Mesendoderm (in vitro differentiated cells): ENCODE results near the gene FAM229A.

Source experiments
- DNase-seq: peaks from one replicate; pipeline ENCODE4 v3.0.0; 2013
- H2AK5ac ChIP-seq: 2 replicates; pipeline ENCODE4 v1.6.1; 2013; ENCODE audit warnings: low read length, inconsistent platforms
- H2BK120ac ChIP-seq: 2 replicates; pipeline ENCODE4 v1.6.1; 2013; ENCODE audit warnings: low read depth, mild to moderate bottlenecking, low read length, moderate library complexity, mixed read lengths
- H2BK15ac ChIP-seq: replicated peaks from 2 replicates; pipeline ENCODE4 v1.6.1; 2013; ENCODE audit warnings: low read depth, mild to moderate bottlenecking, moderate library complexity
- H2BK5ac ChIP-seq: 2 replicates; pipeline ENCODE4 v1.6.1; 2013; ENCODE audit warnings: low read length, inconsistent platforms
- H3K18ac ChIP-seq: 2 replicates; pipeline ENCODE4 v1.6.1; 2013; ENCODE audit warnings: mild to moderate bottlenecking, low read length, mixed read lengths
- H3K23ac ChIP-seq: one replicate; pipeline ENCODE4 v1.6.1; 2013; ENCODE audit warnings: low read length
- H3K27ac ChIP-seq: 2 replicates; pipeline ENCODE4 v1.5.1; 2013; ENCODE audit warnings: low read depth, mild to moderate bottlenecking, inconsistent platforms, low read length, moderate library complexity
- H3K27me3 ChIP-seq: 2 replicates; pipeline ENCODE4 v1.6.1; 2013; ENCODE audit warnings: low read length, control low read depth, mild to moderate bottlenecking, inconsistent platforms; ENCODE audit not compliant: insufficient read depth, poor library complexity
- H3K36me3 ChIP-seq: 2 replicates; pipeline ENCODE4 v1.6.1; 2013; ENCODE audit warnings: low read length, inconsistent platforms; ENCODE audit not compliant: control insufficient read depth, insufficient read depth
- H3K4ac ChIP-seq: one replicate; pipeline ENCODE4 v1.6.1; 2013; ENCODE audit warnings: low read depth, mild to moderate bottlenecking, low read length, moderate library complexity
- H3K4me1 ChIP-seq: 2 replicates; pipeline ENCODE4 v1.6.1; 2013; ENCODE audit warnings: low read depth, low read length, inconsistent platforms; ENCODE audit not compliant: control insufficient read depth
- H3K4me2 ChIP-seq: 2 replicates; pipeline ENCODE4 v1.6.1; 2013; ENCODE audit warnings: low read length
- H3K4me3 ChIP-seq: 2 replicates; pipeline ENCODE4 v1.5.1; 2013; ENCODE audit warnings: mild to moderate bottlenecking, low read length
- H3K56ac ChIP-seq: one replicate; pipeline ENCODE4 v1.6.1; 2013; ENCODE audit warnings: low read length
- H3K79me1 ChIP-seq: 2 replicates; pipeline ENCODE4 v1.6.1; 2013; ENCODE audit warnings: low read length, inconsistent platforms
- H3K79me2 ChIP-seq: 2 replicates; pipeline ENCODE4 v1.6.1; 2013; ENCODE audit warnings: mild to moderate bottlenecking, low read length; ENCODE audit not compliant: control insufficient read depth, insufficient read depth
- H3K9ac ChIP-seq: 2 replicates; pipeline ENCODE4 v1.6.1; 2013; ENCODE audit warnings: low read length, inconsistent platforms
- H4K5ac ChIP-seq: one replicate; pipeline ENCODE4 v1.6.1; 2013; ENCODE audit warnings: low read length
- H4K8ac ChIP-seq: one replicate; pipeline ENCODE4 v1.6.1; 2013; ENCODE audit warnings: low read depth, mild to moderate bottlenecking, control low read depth, low read length, moderate library complexity
- WGBS: extraction: QIAGEN DNeasy Blood & Tissue Kit; methylation state at CpG from one replicate; pipeline ENCODE4 v1.1.7; 2013; ENCODE audit warnings: low lambda C conversion rate, missing lambda C conversion rate; ENCODE audit not compliant: insufficient coverage; ENCODE audit errors: extremely low coverage; 5-methylcytosine and 5-hydroxymethylcytosine counted together

Gene FAM229A

DNA sequence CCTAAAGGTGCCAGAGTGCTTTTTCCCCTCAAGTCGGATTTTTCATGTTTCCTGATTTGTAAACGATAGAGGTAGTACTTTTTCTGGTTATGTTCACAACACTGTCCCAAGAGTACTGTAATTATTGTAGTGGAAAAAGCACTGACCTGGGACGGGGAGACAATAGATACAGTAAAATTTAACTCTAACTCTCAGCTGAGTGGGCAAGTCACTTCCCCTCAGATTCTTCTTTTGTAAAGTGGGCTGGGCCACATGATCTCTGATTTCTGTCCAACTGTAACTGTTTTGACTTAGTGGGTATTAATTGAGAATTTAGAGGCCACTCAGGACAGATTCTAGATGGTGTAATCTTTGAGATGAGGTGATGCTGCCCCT is 45.4 kb downstream of the FAM229A start:
- H3K36me3 ChIP-seq: peaks cover 2% of the 10 kb centered on the region
- H3K79me1 ChIP-seq: no peaks in the 10 kb centered on the region
- H3K4me2 ChIP-seq: no peak overlapping the region
- no peak overlapping the region for H3K27ac ChIP-seq
- no peak overlapping the region for H3K4ac ChIP-seq
- no peak overlapping the region for H2BK120ac ChIP-seq
- no peaks in the 10 kb centered on the region for H3K27me3 ChIP-seq
- H3K9ac ChIP-seq: no peak overlapping the region
- H3K56ac ChIP-seq: no peak overlapping the region
- no peaks in the 10 kb centered on the region for H3K4me1 ChIP-seq
- no CpG with 5 or more reads among the region's 3 CpGs for WGBS
- no peak overlapping the region for H3K23ac ChIP-seq
- no peak overlapping the region for H3K4me3 ChIP-seq
- no peak overlapping the region for H4K5ac ChIP-seq
- H3K18ac ChIP-seq: no peak overlapping the region
- DNase-seq: no peak
- H2AK5ac ChIP-seq: no peak overlapping the region
- no peak overlapping the region for H4K8ac ChIP-seq
- H3K79me2 ChIP-seq: no peaks in the 10 kb centered on the region
- H2BK5ac ChIP-seq: no peak overlapping the region
- H2BK15ac ChIP-seq: no peak overlapping the region

DNA sequence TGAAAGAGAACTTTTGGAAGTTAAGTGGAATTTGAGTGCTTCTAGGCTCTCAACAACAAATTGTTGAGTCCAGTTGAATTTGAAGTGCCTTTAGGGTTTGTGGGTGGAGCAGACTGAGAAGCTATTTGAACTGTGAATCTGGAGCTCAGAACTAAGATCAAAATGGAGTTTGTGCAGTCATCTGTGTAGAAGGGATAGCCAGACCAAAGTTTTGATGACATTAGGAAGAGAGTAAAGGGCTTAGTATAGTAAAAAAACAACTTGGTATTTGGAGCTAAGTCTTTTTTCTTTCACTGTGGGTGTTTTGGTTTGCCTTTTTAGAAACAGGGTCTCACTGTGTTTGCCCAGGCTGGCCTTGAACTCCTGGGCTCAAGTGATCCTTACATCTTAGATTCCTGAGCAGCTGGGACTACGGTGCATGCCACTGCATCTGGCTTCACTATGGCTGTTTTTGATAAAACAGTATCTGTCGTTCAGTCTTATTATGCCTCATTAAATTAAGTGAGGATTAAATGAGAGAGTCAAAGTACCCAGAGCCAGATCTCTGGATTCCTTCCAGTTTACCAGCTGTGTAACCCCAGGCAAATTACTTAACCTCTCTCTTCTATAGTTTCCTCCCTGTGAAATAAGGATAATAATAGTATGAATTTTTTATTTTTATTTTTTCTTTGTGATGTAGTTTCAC is 50.4 kb downstream of the FAM229A start:
- Histone ChIP-seq H2BK5ac (no peak overlapping the region), H2BK120ac (no peak overlapping the region), H3K27ac (no peak overlapping the region), H3K23ac (no peak overlapping the region), H3K56ac (no peak overlapping the region), H4K5ac (no peak overlapping the region), H3K18ac (no peak overlapping the region), H3K79me1 (peaks cover 1% of the 10 kb centered on the region), H3K4me1 (no peaks in the 10 kb centered on the region), H3K79me2 (no peaks in the 10 kb centered on the region), H2BK15ac (no peak overlapping the region), H3K36me3 (no peaks in the 10 kb centered on the region), H3K27me3 (no peaks in the 10 kb centered on the region), H3K4ac (no peak overlapping the region), H3K4me2 (no peak overlapping the region), H3K4me3 (no peak overlapping the region), H3K9ac (no peak overlapping the region), H2AK5ac (no peak overlapping the region), H4K8ac (no peak overlapping the region)
- no CpG with 5 or more reads among the region's 2 CpGs for WGBS
- DNase-seq: no peak
